ENCODE results near the gene TPO.

- TF ChIP-seq POLR2A (IDR thresholded peaks at IDR 0.05): no peak
- TF ChIP-seq CTCF (IDR thresholded peaks at IDR 0.05): no peak
- no peak for TF ChIP-seq EP300 (IDR thresholded peaks at IDR 0.05)
- no peak for TF ChIP-seq POLR2AphosphoS5 (IDR thresholded peaks at IDR 0.05)
Measured at GRCh38 chr2:1405124-1405523, 8.1 kb upstream of the TPO start.

Data from suprapubic skin (tissue), 4 donors.